Left lung (tissue), 10 donors: ENCODE results near the gene PARP16. TPM values are rescaled to one million over a fixed set of nuclear protein-coding genes. Genes with fewer than 3 reads are reported as not detected.
A peak's percentile ranks its signal among the peaks of the same experiment; 100 is the strongest.

ENCODE experiments used
- ATAC-seq: fragments of 200-7000 bp; cut with Tn5 transposase; one replicate; pipeline ENCODE4 v1.9.1; 2020; ENCODE audit warnings: moderate library complexity
- DNase-seq, 4 donors: peaks; one replicate each; pipeline ENCODE4 v3.0.0-alpha.2; 2013 to 2020
- H3K27ac ChIP-seq, 2 donors: fragments of 200-600 bp; sonication (generic) in 1 of 2; one replicate each; pipeline versions ENCODE4 v1.5.0 to v1.8.0; 2020 to 2021
- H3K27me3 ChIP-seq, 2 donors: fragments of 200-600 bp; sonication (generic) in 1 of 2; one replicate each; pipeline versions ENCODE4 v1.5.0 to v1.8.0; 2020 to 2021
- H3K36me3 ChIP-seq, 2 donors: fragments of 200-600 bp; sonication (generic) in 1 of 2; one replicate each; pipeline versions ENCODE4 v1.5.0 to v1.8.0; 2020 to 2021
- H3K4me1 ChIP-seq, 2 donors: fragments of 200-600 bp; one replicate each; pipeline ENCODE4 v1.8.0; 2021
- H3K4me3 ChIP-seq, 2 donors: fragments of 200-600 bp; sonication (generic) in 1 of 2; one replicate each; pipeline versions ENCODE4 v1.5.0 to v1.8.0; 2020 to 2021; ENCODE audit warnings: mild to moderate bottlenecking in 1 of 2
- H3K9me3 ChIP-seq, 2 donors: fragments of 200-600 bp; sonication (generic) in 1 of 2; one replicate each; pipeline versions ENCODE4 v1.5.0 to v1.8.0; 2020 to 2021
- intact Hi-C, 2 donors: fragments of 100-400 bp; cut with DNase I; formaldehyde crosslinking; loops; one replicate each; pipeline versions ENCODE4 v1.11.2 to v1.14.2; 2022
- polyA plus RNA-seq, 6 donors: library from polyadenylated mRNA; unstranded; fragments of 120-200 nt; gene quantifications; one replicate each; pipeline ENCODE4 v1.2.1, GENCODE V29; 2013; ENCODE audit not compliant: insufficient read length in 6 of 6
- total RNA-seq, 2 donors: library from RNA; stranded (reverse); fragmentation: NEBNext Ultra II Directional; extraction: Animal tissue kit (Norgen Biotek cat#: 25700); gene quantifications; one replicate each; pipeline ENCODE4 v1.2.1, GENCODE V29; 2021
- TF ChIP-seq, protein P1 (sequence below), 2 donors: fragments of 200-600 bp; sonication (generic) in 1 of 2; IDR thresholded peaks; one replicate each; pipeline versions ENCODE4 v1.5.0 to v1.8.0; 2021; ENCODE audit warnings: antibody characterized with exemption in 2 of 2
- donor health status: DM: no; HTN: yes; CAD: no.
- donor health status: DM: no; HTN: no; CAD: no.

PARP16 gene
- total and polyA plus RNA-seq, 8 donors: 8.0 to 22.2 (median 20.1) TPM

DNA sequence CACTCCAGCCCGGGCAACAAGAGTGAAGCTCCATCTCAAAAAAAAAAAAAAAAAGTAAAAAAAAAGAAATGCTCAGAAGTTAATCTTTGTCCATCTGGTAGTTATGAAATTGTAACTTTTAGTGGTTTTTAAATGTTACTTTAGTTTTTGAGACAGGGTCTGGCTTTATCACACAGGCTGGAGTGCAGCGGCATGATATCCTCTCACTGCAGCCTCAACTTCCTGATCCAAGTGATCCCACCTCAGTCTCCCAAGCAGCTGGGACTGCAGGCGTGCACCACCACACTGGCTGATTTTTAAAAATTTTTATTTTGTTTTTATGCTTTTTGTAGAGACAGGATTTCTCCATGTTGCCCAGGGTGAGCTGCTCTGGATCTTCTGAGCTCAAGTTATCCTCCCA, 19.1 kb upstream of the PARP16 start:
- DNase-seq (no peak), ATAC-seq (no peak)
- H3K4me3 ChIP-seq: no peak overlapping the region
- H3K4me1 ChIP-seq: peaks cover 4 to 26% of the 10 kb centered on the region in 2 donors
- TF ChIP-seq, protein P1, sequence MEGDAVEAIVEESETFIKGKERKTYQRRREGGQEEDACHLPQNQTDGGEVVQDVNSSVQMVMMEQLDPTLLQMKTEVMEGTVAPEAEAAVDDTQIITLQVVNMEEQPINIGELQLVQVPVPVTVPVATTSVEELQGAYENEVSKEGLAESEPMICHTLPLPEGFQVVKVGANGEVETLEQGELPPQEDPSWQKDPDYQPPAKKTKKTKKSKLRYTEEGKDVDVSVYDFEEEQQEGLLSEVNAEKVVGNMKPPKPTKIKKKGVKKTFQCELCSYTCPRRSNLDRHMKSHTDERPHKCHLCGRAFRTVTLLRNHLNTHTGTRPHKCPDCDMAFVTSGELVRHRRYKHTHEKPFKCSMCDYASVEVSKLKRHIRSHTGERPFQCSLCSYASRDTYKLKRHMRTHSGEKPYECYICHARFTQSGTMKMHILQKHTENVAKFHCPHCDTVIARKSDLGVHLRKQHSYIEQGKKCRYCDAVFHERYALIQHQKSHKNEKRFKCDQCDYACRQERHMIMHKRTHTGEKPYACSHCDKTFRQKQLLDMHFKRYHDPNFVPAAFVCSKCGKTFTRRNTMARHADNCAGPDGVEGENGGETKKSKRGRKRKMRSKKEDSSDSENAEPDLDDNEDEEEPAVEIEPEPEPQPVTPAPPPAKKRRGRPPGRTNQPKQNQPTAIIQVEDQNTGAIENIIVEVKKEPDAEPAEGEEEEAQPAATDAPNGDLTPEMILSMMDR (IDR thresholded peaks at IDR 0.05): no peak
- H3K27me3 ChIP-seq: no peaks in the 10 kb centered on the region
- no peaks in the 10 kb centered on the region for H3K36me3 ChIP-seq
- H3K27ac ChIP-seq: peak overlapping the region in 1 of 2 donors; percentile 90
- intact Hi-C loops: no loop called here
- H3K9me3 ChIP-seq: no peaks in the 10 kb centered on the region

DNA sequence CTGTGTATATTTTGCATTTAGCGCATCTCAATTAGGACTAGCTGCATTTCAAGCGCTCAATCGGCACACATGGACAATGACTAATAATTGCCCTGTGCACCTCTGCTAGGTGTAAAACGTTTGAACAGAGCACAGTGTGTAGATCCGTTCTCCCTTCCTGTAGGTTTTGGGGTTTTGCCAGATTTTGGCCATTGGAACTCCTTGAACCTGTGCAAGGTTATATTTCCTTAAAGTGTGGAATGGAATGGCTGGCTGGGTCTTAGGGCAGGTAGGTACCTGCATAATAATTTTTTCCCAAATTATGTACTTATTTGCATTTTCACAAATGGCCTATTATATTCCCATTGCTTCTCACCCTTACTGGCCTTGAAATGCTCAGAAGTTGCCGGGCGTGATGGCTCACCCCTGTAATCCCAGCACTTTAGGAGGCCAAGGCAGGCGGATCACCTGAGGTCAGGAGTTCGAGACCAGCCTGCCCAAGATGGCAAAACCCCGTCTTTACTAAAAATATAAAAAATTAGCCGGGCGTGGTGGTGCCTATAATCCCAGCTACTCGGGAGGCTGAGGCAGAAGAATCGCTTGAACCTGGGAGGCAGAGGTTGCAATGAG, 18.6 kb upstream of the PARP16 start:
- TF ChIP-seq, protein P1 (IDR thresholded peaks at IDR 0.05): no peak
- Histone ChIP-seq H3K27me3 (no peaks in the 10 kb centered on the region), H3K4me1 (peaks cover 4 to 26% of the 10 kb centered on the region in 2 donors), H3K36me3 (no peaks in the 10 kb centered on the region), H3K9me3 (no peaks in the 10 kb centered on the region), H3K4me3 (peak overlapping the region in 1 of 2 donors; percentile 48), H3K27ac (peak overlapping the region; percentile 90 to 92)
- no peak for DNase-seq
- intact Hi-C loops: no loop called here
- ATAC-seq: peak; percentile 24

DNA sequence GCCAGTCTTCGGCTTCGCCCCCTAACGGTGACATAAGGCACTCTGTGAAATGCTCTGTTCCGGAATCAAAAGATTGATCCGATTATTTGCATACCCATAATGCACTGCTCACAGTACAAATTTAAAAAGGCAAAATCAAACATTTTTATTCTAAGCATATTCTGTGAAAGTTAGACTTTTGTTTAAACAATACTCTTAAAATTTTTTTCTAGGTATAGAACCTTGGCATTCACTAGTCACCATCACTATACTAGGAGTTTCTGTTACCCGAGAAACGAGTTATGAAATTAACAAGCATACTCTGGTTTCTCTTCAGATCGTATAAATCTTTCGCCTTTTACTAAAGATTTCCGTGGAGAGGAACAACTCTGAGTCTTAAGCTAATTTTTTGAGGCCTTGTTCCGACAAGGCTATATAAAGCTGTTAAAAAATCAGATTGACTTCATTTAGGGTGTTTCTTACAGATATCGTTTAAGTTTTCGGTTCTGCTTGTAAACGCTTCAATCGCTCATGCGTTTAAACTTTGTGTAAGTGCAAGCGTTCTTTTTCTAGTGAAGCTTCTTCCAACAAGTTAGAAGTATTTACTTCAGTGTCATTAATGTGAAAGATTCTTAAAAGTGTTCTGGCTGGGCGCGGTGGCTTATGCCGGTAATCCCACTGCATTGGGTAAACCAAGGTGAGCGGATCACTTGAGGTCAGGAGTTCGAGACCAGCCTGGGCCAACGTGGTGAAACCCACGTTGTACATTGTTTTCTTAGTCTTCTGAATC, 17.9 kb upstream of the PARP16 start, which contains the start of gene RNU5B-1:
Gene RNU5B-1, plus strand, starts transcription at position 297 of the 769 bp plus-strand sequence.
- H3K27ac ChIP-seq: peak within 1 kb of the TSS; percentile 90 to 92
- no peaks in the 10 kb centered on the region for H3K9me3 ChIP-seq
- peaks cover 4 to 26% of the 10 kb centered on the region in 2 donors for H3K4me1 ChIP-seq
- H3K36me3 ChIP-seq: no peaks in the 10 kb centered on the region
- peak within 1 kb of the TSS; percentile 48 for H3K4me3 ChIP-seq
- peak in 3 of 4 donors; percentile 70 to 91 (median 89) for DNase-seq
- TF ChIP-seq, protein P1 (IDR thresholded peaks at IDR 0.05): peak; percentile 84 to 90
- intact Hi-C loops: no loop called here
- peak; percentile 94 for ATAC-seq
- H3K27me3 ChIP-seq: no peaks in the 10 kb centered on the region

DNA sequence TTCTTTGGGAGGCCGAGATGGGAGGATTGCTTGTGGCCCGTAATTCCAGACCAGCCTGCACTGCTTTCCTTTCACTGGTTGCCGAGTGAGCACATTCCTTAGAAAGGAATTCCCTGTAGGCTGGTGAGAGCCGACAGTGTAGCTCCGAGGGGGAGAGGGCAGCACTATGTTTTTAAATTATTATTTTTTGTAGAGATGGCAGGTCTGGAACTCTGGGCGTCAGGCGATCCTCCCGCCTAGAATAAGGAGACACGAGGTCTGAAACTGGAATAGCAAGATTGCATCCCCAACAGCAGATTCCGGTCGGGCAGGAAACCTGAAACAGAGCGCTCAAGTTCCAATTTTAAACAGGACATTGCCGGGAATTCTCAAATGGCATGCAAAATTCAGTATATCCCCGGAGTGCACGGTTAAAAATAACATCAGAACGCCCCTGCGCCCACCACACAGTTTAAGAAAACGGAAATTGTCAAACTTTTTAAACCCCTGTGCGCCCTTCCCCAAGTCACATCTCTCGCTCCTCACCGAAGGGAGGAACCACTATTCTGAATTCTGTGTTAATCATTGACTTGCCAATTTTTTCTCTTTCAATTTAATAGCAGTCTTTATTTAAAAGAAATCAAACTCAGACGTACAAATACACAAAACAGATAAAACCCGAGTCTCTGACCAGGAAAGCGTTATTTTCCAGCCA, 17.2 kb upstream of the PARP16 start:
- Histone ChIP-seq H3K27ac (peak overlapping the region; percentile 90 to 92), H3K4me3 (peak overlapping the region; percentile 48), H3K36me3 (no peaks in the 10 kb centered on the region), H3K27me3 (no peaks in the 10 kb centered on the region), H3K4me1 (peaks cover 4 to 26% of the 10 kb centered on the region in 2 donors), H3K9me3 (no peaks in the 10 kb centered on the region)
- intact Hi-C loops: no loop called here
- ATAC-seq (peak; percentile 72), DNase-seq (peak in 2 of 4 donors; percentile 72 to 76)
- TF ChIP-seq, protein P1 (IDR thresholded peaks at IDR 0.05): no peak

DNA sequence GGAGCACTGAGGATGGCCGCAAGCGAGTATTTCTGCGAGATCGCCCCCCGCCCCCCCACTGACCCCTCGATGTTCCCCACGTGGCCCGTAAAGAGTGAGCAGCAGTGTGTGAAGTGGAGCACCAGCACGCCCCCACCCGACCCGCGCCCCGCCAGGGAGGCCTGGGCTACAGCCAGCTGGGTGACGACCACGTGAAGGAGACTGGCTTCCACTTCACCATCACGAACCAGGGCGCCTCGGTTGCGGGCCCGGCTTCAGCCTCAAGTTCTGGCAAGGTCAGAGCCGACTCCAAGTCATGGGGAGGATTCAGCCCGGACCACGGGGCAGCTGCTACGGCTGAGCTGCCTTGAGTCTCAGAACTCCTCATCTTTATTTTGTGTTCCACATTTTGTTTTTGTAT, 15.4 kb upstream of the PARP16 start:
- TF ChIP-seq, protein P1 (IDR thresholded peaks at IDR 0.05): no peak
- no peak overlapping the region for H3K27ac ChIP-seq
- H3K36me3 ChIP-seq: no peaks in the 10 kb centered on the region
- H3K27me3 ChIP-seq: no peaks in the 10 kb centered on the region
- intact Hi-C loops: no loop called here
- ATAC-seq (no peak), DNase-seq (no peak)
- H3K4me3 ChIP-seq: no peak overlapping the region
- no peaks in the 10 kb centered on the region for H3K9me3 ChIP-seq
- H3K4me1 ChIP-seq: peaks cover 4 to 36% of the 10 kb centered on the region in 2 donors
